ENCODE measurements around the gene SSTR3.

DNA sequence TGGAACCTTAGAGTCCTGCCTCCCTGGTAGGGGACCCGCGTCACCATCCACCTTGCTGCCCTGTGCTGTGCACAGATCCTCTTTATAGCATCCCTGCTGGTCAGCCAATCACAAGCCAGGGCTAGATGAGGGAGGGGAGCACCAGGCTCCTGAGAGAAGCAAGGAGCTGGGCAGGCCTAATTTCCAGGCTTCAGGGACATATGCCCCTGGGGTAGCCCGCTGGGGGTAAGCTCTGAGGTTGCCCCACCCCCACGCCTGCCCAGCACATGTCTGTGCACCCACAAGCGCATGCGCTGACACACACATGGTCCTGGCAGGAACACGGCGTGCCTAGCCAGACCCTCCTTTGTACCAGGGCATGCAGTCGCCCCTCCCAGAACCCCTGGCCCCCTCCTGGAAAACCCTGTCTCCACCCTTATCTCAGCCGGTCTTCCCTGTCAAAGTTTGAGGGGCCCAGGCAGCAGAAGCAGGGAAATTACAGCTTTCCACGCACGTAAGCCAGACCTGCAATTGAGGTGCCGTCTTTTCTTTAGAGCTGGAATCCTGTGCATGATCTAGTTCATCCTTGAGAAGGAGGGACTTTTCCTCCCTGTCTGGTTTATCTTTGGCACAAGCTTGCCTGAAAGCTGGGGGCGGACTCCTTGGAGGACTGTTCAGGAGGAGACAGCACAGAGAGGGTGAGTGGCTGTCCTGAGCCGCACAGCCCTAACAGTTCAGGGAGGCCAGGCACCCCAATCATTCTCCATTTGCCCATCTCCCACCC lies 2.1 kb downstream of the SSTR3 start:
- TF ChIP-seq, protein P1, sequence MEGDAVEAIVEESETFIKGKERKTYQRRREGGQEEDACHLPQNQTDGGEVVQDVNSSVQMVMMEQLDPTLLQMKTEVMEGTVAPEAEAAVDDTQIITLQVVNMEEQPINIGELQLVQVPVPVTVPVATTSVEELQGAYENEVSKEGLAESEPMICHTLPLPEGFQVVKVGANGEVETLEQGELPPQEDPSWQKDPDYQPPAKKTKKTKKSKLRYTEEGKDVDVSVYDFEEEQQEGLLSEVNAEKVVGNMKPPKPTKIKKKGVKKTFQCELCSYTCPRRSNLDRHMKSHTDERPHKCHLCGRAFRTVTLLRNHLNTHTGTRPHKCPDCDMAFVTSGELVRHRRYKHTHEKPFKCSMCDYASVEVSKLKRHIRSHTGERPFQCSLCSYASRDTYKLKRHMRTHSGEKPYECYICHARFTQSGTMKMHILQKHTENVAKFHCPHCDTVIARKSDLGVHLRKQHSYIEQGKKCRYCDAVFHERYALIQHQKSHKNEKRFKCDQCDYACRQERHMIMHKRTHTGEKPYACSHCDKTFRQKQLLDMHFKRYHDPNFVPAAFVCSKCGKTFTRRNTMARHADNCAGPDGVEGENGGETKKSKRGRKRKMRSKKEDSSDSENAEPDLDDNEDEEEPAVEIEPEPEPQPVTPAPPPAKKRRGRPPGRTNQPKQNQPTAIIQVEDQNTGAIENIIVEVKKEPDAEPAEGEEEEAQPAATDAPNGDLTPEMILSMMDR (IDR thresholded peaks at IDR 0.05) = no peak
- TF ChIP-seq POLR2A (IDR thresholded peaks at IDR 0.05) = no peak

Data from testis (tissue), 2 donors.